D721Med (cell line): ENCODE measurements around the gene NPC2.
A peak's percentile ranks its signal among the peaks of the same experiment; 100 is the strongest.

Source experiments
- DNase-seq: peaks from one replicate; pipeline ENCODE4 v3.0.0; 2011; ENCODE audit warnings: low spot score; ENCODE audit not compliant: insufficient read length
- FAIRE-seq: peaks from 2 replicates; lab custom pipeline; 2011; peaks lifted over from hg19 to GRCh38; lab: Jason Lieb, UNC
- TF ChIP-seq, protein P1 (sequence below): IDR thresholded peaks from 2 replicates; pipeline ENCODE4 v1.5.1; 2012; ENCODE audit warnings: mild to moderate bottlenecking, control low read depth; ENCODE audit not compliant: insufficient read depth; ENCODE audit errors: missing control alignments

Gene NPC2

DNA sequence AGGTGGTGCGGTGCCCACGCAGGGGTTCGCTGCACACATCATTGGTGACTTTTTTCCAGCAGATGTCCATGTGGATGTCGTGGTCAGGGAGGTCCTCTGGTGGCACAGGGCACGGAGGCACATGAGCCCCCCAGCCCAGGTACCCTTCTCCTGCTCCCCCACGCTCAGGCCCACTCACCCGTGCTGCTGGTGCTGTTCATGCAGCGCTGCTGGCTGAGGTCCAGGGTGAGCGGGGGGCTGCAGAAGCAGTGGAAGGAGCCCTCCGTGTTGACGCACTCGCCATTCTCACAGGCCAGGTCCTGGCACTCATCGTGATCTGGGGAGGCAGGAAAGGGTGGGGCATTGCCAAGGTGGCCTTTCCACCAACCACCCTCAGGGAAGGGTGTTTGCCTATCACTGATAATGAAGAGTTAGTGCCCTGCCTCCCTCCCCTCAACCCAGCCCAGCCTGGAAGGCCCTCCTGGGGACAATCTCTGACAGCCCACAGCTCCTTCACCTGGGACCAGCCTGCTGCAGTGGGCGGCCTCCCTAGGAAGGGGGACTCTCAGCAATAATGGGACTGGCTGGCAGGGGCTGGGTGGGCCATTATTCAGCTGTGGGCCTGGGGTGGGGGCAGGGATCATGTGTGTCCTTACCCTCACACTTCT is 10.3 kb upstream of the NPC2 start:
- DNase-seq, result no peak
- TF ChIP-seq, protein P1, sequence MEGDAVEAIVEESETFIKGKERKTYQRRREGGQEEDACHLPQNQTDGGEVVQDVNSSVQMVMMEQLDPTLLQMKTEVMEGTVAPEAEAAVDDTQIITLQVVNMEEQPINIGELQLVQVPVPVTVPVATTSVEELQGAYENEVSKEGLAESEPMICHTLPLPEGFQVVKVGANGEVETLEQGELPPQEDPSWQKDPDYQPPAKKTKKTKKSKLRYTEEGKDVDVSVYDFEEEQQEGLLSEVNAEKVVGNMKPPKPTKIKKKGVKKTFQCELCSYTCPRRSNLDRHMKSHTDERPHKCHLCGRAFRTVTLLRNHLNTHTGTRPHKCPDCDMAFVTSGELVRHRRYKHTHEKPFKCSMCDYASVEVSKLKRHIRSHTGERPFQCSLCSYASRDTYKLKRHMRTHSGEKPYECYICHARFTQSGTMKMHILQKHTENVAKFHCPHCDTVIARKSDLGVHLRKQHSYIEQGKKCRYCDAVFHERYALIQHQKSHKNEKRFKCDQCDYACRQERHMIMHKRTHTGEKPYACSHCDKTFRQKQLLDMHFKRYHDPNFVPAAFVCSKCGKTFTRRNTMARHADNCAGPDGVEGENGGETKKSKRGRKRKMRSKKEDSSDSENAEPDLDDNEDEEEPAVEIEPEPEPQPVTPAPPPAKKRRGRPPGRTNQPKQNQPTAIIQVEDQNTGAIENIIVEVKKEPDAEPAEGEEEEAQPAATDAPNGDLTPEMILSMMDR, result no peak
- no peak for FAIRE-seq

DNA sequence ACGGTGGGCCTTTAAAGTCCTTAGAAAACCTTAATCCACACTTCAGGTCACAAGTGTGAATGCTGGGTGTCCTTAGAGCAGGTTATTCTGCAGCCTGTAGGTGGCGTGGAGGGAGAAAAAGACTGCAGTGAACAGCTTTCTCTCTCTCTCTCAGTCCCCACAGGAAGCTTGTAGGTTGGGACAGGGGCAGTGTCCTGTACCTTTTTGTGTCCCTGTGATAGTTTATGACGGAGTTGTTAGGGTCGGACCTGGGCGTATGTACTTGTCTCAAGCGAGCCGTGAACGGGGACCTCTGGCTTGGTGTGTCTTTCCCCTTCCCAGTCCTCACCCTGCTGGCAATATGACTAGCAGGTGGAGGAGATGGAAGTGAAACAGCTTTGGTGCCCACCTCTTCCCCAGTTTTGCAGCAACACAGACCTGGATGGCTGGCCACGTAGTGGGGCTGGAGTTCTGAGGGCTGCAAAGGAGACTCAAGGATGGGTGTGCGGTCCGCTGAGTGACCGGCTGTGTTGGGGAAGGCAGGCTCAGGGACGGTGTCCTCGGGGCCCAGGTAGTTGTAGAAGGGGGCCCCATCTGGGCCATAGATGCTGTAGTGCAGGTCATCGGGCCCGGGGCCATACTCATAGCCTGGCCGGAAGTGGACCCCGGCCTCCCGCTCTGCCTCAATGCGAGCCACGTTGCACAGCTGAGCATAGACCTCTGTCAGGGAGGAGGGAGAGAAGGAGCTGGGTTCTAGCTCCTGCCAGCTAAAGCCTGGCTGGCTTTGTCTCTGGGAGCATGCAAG is 9.3 kb upstream of the NPC2 start:
- no peak for DNase-seq
- TF ChIP-seq, protein P1, result peak; percentile 32
- no peak for FAIRE-seq

DNA sequence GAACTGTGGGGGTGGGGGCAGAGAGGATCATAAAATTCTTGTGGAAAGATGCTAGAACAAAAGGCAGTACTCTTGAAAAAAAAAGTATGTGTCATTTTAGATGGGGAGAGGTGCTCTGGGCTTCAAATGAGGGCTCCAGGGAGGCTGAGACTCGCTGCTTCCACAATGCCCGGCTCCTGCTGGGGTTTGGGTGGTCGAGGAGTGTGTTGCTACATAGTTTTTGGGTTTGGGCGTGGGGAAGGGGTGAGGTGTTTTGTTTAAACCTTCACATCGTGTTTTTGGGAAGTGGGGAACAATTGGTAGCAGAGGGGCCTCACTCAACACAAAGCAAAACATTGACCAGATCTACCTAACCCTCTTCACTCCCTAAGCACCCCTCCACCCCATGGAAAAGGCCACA is 8.6 kb upstream of the NPC2 start:
- DNase-seq (no peak), FAIRE-seq (no peak)
- TF ChIP-seq, protein P1, result no peak

DNA sequence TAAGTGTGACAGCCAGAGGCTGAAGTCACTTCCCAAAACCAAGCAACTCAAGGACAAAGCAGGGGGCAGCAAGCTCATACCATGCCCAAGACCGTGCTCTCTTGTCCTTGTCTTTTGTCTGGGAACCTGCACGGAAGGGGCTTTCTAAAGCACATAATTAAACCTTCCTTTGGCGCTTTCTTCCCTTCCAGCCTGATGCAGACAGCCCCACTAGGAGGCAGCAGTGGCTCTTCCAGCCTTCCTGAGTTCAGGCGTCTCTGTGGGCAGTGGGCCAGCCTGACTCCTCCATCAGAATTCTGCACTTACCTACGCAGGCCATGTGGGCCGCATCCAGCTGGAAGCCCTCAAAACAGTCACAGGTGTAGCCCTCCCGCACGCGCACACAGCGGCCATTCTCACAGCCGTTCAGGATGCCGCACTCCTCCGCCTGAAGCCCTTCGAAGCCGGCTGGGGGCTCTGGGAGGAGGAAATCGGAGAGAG is 8.1 kb upstream of the NPC2 start:
- FAIRE-seq (no peak), DNase-seq (no peak)
- TF ChIP-seq, protein P1, result peak; percentile 57

DNA sequence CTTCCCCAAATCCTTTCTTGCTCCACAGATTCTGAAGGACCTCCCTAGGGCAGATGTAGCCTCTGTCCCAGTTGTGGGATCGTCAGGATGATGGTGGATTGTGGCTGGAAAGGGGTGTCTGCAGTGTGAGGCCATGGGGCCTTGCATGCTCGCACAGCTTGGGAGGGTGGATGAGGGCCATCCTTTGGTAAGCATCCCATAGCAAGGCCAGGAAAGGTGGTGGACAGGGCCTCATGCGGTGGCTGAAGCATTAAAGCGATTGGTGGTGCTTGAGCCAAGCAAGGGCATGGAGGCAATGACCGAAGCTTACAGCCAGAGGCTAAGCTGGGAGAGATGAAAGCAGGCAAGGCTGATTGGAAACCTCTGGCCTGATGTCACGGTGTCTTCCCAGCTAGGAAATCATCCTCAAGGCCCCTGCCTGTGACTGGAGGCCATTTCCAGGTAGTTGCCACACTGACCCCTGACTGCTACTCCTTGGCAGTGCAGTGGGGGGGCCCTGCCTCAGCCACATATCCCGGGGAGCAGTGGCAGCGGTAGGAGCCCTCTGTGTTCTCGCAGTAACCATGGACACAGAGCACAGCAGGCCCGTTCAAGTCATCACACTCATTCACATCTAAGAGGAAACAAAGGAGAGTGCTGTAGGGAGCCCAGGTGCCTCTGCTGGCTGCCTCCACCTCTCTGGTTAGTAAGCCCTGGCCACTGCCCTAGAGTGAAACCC is 7.5 kb upstream of the NPC2 start:
- TF ChIP-seq, protein P1, result no peak
- no peak for DNase-seq
- FAIRE-seq, result no peak

DNA sequence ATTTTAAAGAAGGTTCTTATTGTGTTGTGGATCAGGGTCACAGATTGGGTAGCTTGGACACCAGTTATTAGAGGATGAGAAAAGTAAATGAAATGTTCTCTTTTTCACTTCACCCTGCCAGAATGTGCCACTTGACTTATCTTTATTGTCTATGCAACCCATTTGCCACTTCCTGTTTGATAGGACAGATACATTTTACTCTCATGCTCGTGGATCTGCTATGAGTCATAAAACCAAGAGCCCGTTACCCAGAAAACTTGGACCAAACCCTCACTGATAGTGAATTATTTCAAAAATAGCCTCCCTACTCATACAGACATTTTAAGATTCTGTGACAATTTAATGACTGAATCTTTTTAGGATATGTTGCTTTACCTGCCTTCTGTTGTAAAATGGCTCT is 2.3 kb upstream of the NPC2 start:
- DNase-seq (no peak), FAIRE-seq (no peak)
- TF ChIP-seq, protein P1, result no peak
